Endothelial cell of umbilical vein (primary cell): ENCODE data around the gene PRRG2. TPM values are rescaled to one million over a fixed set of nuclear protein-coding genes. Genes with fewer than 3 reads are reported as not detected.

Experiments
- BruUV-seq: library from RNA; stranded (reverse); fragments of 400-500 nt; replicated peaks from 2 replicates; lab custom pipeline; 2021; lab: Mats Ljungman, UMichigan
- CTCF ChIA-PET: fragments of 300-600, 350-600 bp; sonication (Branson Sonifier 250); formaldehyde crosslinking; loops from one replicate; lab custom pipeline; 2021; ENCODE audit warnings: antibody characterized with exemption, inconsistent platforms; lab: Charles Lee
- POLR2A ChIA-PET: fragments of 300-600, 350-600 bp; sonication (Branson Sonifier 250); formaldehyde crosslinking; loops from one replicate; lab custom pipeline; 2021; ENCODE audit warnings: antibody characterized with exemption, inconsistent platforms; lab: Charles Lee
- DNase-seq: peaks from one replicate; pipeline ENCODE4 v3.0.0-alpha.2; 2011; ENCODE audit warnings: low read depth, low spot score
- FAIRE-seq: peaks from 2 replicates; lab custom pipeline; 2011; peaks lifted over from hg19 to GRCh38; lab: Jason Lieb, UNC
- H2AFZ ChIP-seq: 2 replicates; pipeline ENCODE4 v1.6.0; 2012; ENCODE audit warnings: low read depth, low read length, control low read depth, inconsistent platforms
- H3K27ac ChIP-seq: 2 replicates; pipeline ENCODE4 v1.5.1; 2011; ENCODE audit warnings: low read depth, mild to moderate bottlenecking, control low read depth, low read length, moderate library complexity; ENCODE audit not compliant: insufficient read depth
- H3K27me3 ChIP-seq, 2 experiments: 2 replicates each; pipeline versions ENCODE4 v1.6.0 to v1.6.1; 2011; ENCODE audit warnings: low read length in 2 of 2, mixed read lengths in 1 of 2; ENCODE audit not compliant: control insufficient read depth in 2 of 2, insufficient read depth in 2 of 2
- H3K36me3 ChIP-seq, 2 experiments: 2 replicates in 1 of 2; 3 replicates in 1 of 2; pipeline ENCODE4 v1.5.1; 2011; ENCODE audit warnings: low read length in 2 of 2, mild to moderate bottlenecking in 1 of 2, moderate library complexity in 1 of 2; ENCODE audit not compliant: control insufficient read depth in 2 of 2, insufficient read depth in 2 of 2; ENCODE audit errors: extremely low read depth in 1 of 2
- H3K4me1 ChIP-seq: 3 replicates; pipeline ENCODE4 v1.5.1; 2011; ENCODE audit warnings: mild to moderate bottlenecking, low read length; ENCODE audit not compliant: control insufficient read depth, insufficient read depth; ENCODE audit errors: extremely low read depth
- H3K4me2 ChIP-seq: 2 replicates; pipeline ENCODE4 v1.6.1; 2011; ENCODE audit warnings: low read length, control low read depth, mixed read lengths; ENCODE audit not compliant: insufficient read depth
- H3K4me3 ChIP-seq, 3 experiments: fragments of 200-600 bp in 1 of 3; sonication (generic), shearing (Covaris generic) in 1 of 3; replicated peaks in 1 of 3; 2 replicates each; pipeline ENCODE4 v1.5.1; 2011 to 2016; ENCODE audit warnings: control low read depth in 3 of 3, low read length in 3 of 3, mild to moderate bottlenecking in 2 of 3, inconsistent platforms in 1 of 3, low read depth in 1 of 3, moderate library complexity in 1 of 3; ENCODE audit not compliant: insufficient read depth in 1 of 3
- H3K79me2 ChIP-seq: 2 replicates; pipeline ENCODE4 v1.6.0; 2012; ENCODE audit warnings: low read length, inconsistent platforms; ENCODE audit not compliant: control insufficient read depth, insufficient read depth
- H3K9ac ChIP-seq: replicated peaks from 2 replicates; pipeline ENCODE3; 2011; ENCODE audit warnings: low read length, control low read depth; ENCODE audit not compliant: insufficient read depth; ENCODE audit errors: extremely low read depth
- H3K9me1 ChIP-seq: replicated peaks from 3 replicates; pipeline ENCODE4 v1.6.0; 2011; ENCODE audit warnings: mild to moderate bottlenecking, low read length; ENCODE audit not compliant: control insufficient read depth, insufficient read depth; ENCODE audit errors: extremely low read depth
- H3K9me3 ChIP-seq: replicated peaks from 2 replicates; pipeline ENCODE4 v1.5.1; 2012; ENCODE audit warnings: low read length, inconsistent platforms; ENCODE audit not compliant: control insufficient read depth, insufficient read depth
- H4K20me1 ChIP-seq: replicated peaks from 2 replicates; pipeline ENCODE3; 2011; ENCODE audit warnings: mild to moderate bottlenecking, low read length; ENCODE audit not compliant: control insufficient read depth, insufficient read depth; ENCODE audit errors: extremely low read depth
- EZH2 ChIP-seq: IDR thresholded peaks from 2 replicates; pipeline ENCODE4 v1.6.1; 2012; ENCODE audit warnings: borderline replicate concordance, low read depth, mild to moderate bottlenecking, moderate library complexity, low read length, inconsistent platforms; ENCODE audit not compliant: severe bottlenecking
- FOS ChIP-seq: IDR thresholded peaks from 2 replicates; pipeline ENCODE4 v1.6.1; 2011; ENCODE audit warnings: mild to moderate bottlenecking, low read length, moderate library complexity, borderline replicate concordance; ENCODE audit not compliant: insufficient read depth
- GATA2 ChIP-seq: IDR thresholded peaks from 2 replicates; pipeline ENCODE4 v1.7.0; 2011; ENCODE audit warnings: low read depth, mild to moderate bottlenecking, moderate library complexity, mixed read lengths, low read length; ENCODE audit not compliant: insufficient read length, insufficient read depth
- JUN ChIP-seq: IDR thresholded peaks from 2 replicates; pipeline ENCODE4 v1.6.1; 2011; ENCODE audit warnings: borderline replicate concordance, low read depth; ENCODE audit not compliant: insufficient read length, insufficient read depth
- MYC ChIP-seq: IDR thresholded peaks from one replicate; pipeline ENCODE4 v1.6.1; 2011; ENCODE audit warnings: mild to moderate bottlenecking, low read depth, low read length
- POLR2A ChIP-seq: IDR thresholded peaks from 2 replicates; pipeline ENCODE4 v1.6.1; 2012; ENCODE audit warnings: low read depth, mild to moderate bottlenecking, control low read depth, low read length
- POLR2AphosphoS5 ChIP-seq: IDR thresholded peaks from 2 replicates; pipeline ENCODE4 v1.6.1; 2012; ENCODE audit warnings: low read depth, mild to moderate bottlenecking, control low read depth, low read length, moderate library complexity; ENCODE audit not compliant: insufficient read depth
- dilution Hi-C: fragments of 300-500 bp; cut with MboI; formaldehyde crosslinking; loops from one replicate; pipeline ENCODE4 v1.15.0; 2019; ENCODE audit warnings: low sequenced_read_pairs; ENCODE audit not compliant: extremely low pct_ligation_motif_present
- intact Hi-C: fragments of 100-400 bp; cut with micrococcal nuclease; formaldehyde crosslinking; loops from one replicate; pipeline ENCODE4 v1.10.0; 2022
- polyA plus RNA-seq, 4 experiments: library from polyadenylated mRNA; depleted of rRNA in 3 of 4; stranded (reverse) in 3 of 4; unstranded in 1 of 4; fragments of >200 nt; gene quantifications; 2 replicates each; pipeline versions ENCODE4 v1.2.1 to v1.2.3, GENCODE V29; 2011 to 2012; ENCODE audit warnings: missing spikeins in 1 of 4
- total RNA-seq: library from RNA; stranded (reverse); gene quantifications from 2 replicates; pipeline ENCODE4 v1.2.3, GENCODE V29; 2021
- TF ChIP-seq, protein P1 (sequence below): IDR thresholded peaks from 2 replicates; pipeline ENCODE4 v1.6.1; 2011; ENCODE audit not compliant: insufficient read depth, insufficient read length
- TF ChIP-seq, protein P2 (sequence below), 2 donors: IDR thresholded peaks; 1 replicate in 1 of 2; 2 replicates in 1 of 2; pipeline ENCODE4 v1.5.1; 2011; ENCODE audit warnings: low read length in 2 of 2, mild to moderate bottlenecking in 2 of 2, moderate library complexity in 2 of 2, control low read depth in 1 of 2, inconsistent platforms in 1 of 2, low read depth in 1 of 2; ENCODE audit not compliant: insufficient read depth in 1 of 2; ENCODE audit errors: extremely low read depth in 1 of 2

Gene PRRG2
- total and polyA plus RNA-seq, 2 donors (not counting 3 experiments of a cell fraction or from before 2014, with no cell fraction given), result 2.6 to 2.9 TPM

DNA sequence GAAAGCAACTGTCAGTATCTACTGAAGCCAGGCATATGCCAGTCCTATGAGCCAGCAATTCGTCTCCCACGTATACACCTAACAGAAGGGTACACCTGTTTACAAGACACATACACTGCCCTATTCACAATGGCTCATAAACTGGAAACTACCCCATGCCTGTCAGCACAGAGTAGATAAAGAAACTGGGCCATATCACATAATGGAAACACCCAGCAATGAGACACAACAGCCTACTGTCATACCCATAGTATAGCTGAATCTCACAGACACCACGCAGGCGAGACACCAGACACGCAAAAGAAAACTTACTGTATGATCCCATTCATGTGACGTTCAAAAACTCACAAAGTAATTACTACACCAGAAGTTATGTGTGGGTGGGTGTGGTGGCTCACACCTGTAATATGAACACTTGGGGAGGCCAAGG, 16.5 kb upstream of the PRRG2 start:
- Histone ChIP-seq H3K36me3 (peaks cover 0 to 9% of the 10 kb centered on the region in 2 experiments), H3K27me3 (no peaks in the 10 kb centered on the region), H2AFZ (no peak overlapping the region), H3K4me2 (no peak overlapping the region), H3K4me1 (no peaks in the 10 kb centered on the region), H4K20me1 (no peaks in the 10 kb centered on the region), H3K79me2 (peaks cover 42% of the 10 kb centered on the region), H3K4me3 (no peak overlapping the region), H3K9me3 (no peaks in the 10 kb centered on the region), H3K9ac (no peak overlapping the region), H3K9me1 (no peaks in the 10 kb centered on the region), H3K27ac (no peak overlapping the region)
- ChIA-PET POLR2A (no interaction called here), CTCF (interaction anchor here (1.9 kb wide), 1 partner anchor 18 kb away, joined by 5 read pairs; no protein-coding TSS in a partner anchor)
- BruUV-seq, result no TSS peak
- FAIRE-seq (no peak), DNase-seq (no peak)
- dilution Hi-C loops, result no loop called here
- intact Hi-C loops, result no loop called here
- no peak for TF ChIP-seq EZH2
- no peak for TF ChIP-seq POLR2AphosphoS5
- no peak for TF ChIP-seq JUN
- TF ChIP-seq FOS, result no peak
- TF ChIP-seq, protein P1, sequence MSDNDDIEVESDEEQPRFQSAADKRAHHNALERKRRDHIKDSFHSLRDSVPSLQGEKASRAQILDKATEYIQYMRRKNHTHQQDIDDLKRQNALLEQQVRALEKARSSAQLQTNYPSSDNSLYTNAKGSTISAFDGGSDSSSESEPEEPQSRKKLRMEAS, result no peak
- TF ChIP-seq MYC, result no peak
- no peak for TF ChIP-seq POLR2A
- no peak for TF ChIP-seq GATA2
- TF ChIP-seq, protein P2, sequence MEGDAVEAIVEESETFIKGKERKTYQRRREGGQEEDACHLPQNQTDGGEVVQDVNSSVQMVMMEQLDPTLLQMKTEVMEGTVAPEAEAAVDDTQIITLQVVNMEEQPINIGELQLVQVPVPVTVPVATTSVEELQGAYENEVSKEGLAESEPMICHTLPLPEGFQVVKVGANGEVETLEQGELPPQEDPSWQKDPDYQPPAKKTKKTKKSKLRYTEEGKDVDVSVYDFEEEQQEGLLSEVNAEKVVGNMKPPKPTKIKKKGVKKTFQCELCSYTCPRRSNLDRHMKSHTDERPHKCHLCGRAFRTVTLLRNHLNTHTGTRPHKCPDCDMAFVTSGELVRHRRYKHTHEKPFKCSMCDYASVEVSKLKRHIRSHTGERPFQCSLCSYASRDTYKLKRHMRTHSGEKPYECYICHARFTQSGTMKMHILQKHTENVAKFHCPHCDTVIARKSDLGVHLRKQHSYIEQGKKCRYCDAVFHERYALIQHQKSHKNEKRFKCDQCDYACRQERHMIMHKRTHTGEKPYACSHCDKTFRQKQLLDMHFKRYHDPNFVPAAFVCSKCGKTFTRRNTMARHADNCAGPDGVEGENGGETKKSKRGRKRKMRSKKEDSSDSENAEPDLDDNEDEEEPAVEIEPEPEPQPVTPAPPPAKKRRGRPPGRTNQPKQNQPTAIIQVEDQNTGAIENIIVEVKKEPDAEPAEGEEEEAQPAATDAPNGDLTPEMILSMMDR (IDR thresholded peaks at IDR 0.05; ENCODE audit: extremely low read depth in 1 of 2, insufficient read depth in 1 of 2, low read depth in 1 of 2, low read length in 2 of 2), result no peak
